ENCODE measurements around the gene CASQ2. TPM values are rescaled to one million over a fixed set of nuclear protein-coding genes. Genes with fewer than 3 reads are reported as not detected.

Gene CASQ2
- total and polyA plus RNA-seq, 10 of the 15 experiments (the other 5 are each of a cell fraction or from before 2014, with no cell fraction given), result not detected

DNA sequence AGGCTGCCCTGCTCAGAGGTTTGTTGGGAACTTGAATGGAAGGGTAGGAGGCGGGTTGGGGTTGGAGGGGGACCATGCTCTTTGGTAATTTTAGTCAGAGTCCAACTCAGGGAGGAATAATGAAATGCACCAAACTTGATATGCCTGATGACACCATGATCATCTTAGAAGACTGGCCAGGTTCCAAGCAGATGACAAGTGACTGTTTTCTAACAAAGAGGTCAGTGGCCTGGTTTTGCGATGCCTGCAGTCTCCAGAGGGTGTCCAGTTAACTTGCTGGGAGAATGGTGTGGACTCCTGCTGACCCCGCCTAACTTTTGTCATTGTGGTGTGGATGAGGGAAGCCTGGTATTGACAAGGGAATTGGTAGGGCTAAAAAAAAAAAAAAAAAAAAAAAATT lies 114.4 kb downstream of the CASQ2 start (continued):
- TF ChIP-seq SREBF1 (IDR thresholded peaks at IDR 0.05; ENCODE audit: low read length), result no peak
- TF ChIP-seq PAX8 (IDR thresholded peaks at IDR 0.05), result no peak
- TF ChIP-seq ASH2L (IDR thresholded peaks at IDR 0.05; ENCODE audit: borderline replicate concordance, low read depth), result no peak

DNA sequence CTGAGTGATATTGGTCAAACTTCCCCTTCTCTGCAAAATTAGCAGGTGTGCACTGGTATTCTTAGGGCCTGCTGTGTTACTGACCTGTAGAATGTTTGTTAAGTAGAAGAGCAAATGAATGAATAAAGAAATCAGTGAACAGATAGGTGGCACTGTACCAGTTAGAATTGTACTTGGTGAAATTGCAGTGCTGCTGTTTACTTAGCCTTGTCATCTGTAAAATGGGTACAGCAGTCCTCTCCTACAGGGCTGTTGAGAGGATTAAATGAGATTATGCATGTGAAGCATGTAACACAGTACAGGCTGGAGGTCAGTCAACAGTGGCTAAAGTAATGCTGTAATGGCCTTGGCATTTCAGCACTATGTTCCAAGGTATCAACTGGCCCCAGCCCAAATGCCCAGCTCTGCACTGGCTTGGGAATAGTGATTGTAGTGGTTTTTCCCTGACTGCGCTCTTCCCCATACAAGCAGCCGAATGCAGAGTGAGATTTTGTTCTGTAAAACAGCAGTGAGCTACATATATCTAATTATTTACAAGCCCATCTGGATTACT lies 116.2 kb downstream of the CASQ2 start:
- H3K36me3 ChIP-seq (ENCODE audit: control insufficient read depth in 2 of 2, insufficient read depth in 2 of 2, low read length in 1 of 2), result peaks cover 3 to 4% of the 10 kb centered on the region in 2 experiments; a peak in 3 of 4 replicates
- H3K9me3 ChIP-seq (replicated peaks; ENCODE audit: control insufficient read depth, insufficient read depth, low read length), result no peaks in the 10 kb centered on the region
- H3K4me2 ChIP-seq (ENCODE audit: control insufficient read depth, insufficient read depth), result no peak overlapping the region
- ATAC-seq (no peak), FAIRE-seq (peak; percentile 56), DNase-seq (ENCODE audit: low read depth, low spot score) (no peak)
- ChIA-PET SMC1A (ENCODE audit: uncharacterized antibody, unreplicated experiment) (interaction anchor here (0.5 to 1.6 kb wide), 3 partner anchors 54 to 131 kb away, joined by 3 to 7 read pairs (median 3); no protein-coding TSS in a partner anchor), RAD21 (ENCODE audit: unreplicated experiment) (no interaction called here), CTCF (interaction anchor here (1.0 kb wide), 1 partner anchor 55 kb away, joined by 4 read pairs; no protein-coding TSS in a partner anchor), POLR2A (no interaction called here)
- H4K20me1 ChIP-seq (ENCODE audit: control insufficient read depth, insufficient read depth), result no peaks in the 10 kb centered on the region
- H2AFZ ChIP-seq (ENCODE audit: control insufficient read depth, low read depth, low read length), result no peak overlapping the region
- in situ Hi-C loops (cut with MboI) (no loop called here), intact Hi-C loops (cut with micrococcal nuclease; ENCODE audit: unreplicated experiment) (no loop called here)
- 100% methylated on average over 2 of the region's 2 CpGs for WGBS (ENCODE audit: insufficient coverage, insufficient replicate concordance, low lambda C conversion rate, missing lambda C conversion rate)
- H3K9ac ChIP-seq (ENCODE audit: control insufficient read depth, insufficient read depth, low read length), result no peak overlapping the region
- peaks cover 1% of the 10 kb centered on the region for H3K79me2 ChIP-seq (ENCODE audit: control insufficient read depth, insufficient read depth, low read length)
- no peak overlapping the region for H3K27ac ChIP-seq (ENCODE audit: control insufficient read depth, insufficient read depth)
- no peaks in the 10 kb centered on the region for H3K27me3 ChIP-seq (replicated peaks in 1 of 2; ENCODE audit: control insufficient read depth in 2 of 2, insufficient read depth in 2 of 2, low read length in 1 of 2)
- H3K4me1 ChIP-seq (ENCODE audit: control insufficient read depth, insufficient read depth, low read length), result peaks cover 38% of the 10 kb centered on the region
- H3K4me3 ChIP-seq, result no peak overlapping the region
- TF ChIP-seq NFYA (IDR thresholded peaks at IDR 0.05; ENCODE audit: borderline replicate concordance, low read depth, low read length), result no peak
- TF ChIP-seq, protein P1, sequence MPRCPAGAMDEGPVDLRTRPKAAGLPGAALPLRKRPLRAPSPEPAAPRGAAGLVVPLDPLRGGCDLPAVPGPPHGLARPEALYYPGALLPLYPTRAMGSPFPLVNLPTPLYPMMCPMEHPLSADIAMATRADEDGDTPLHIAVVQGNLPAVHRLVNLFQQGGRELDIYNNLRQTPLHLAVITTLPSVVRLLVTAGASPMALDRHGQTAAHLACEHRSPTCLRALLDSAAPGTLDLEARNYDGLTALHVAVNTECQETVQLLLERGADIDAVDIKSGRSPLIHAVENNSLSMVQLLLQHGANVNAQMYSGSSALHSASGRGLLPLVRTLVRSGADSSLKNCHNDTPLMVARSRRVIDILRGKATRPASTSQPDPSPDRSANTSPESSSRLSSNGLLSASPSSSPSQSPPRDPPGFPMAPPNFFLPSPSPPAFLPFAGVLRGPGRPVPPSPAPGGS (IDR thresholded peaks at IDR 0.05; ENCODE audit: borderline replicate concordance, insufficient read depth, low read depth, low read length, poor library complexity, severe bottlenecking), result no peak
- BruUV-seq (replicated peaks), result no TSS peak
